Measurements from ENCODE around the gene MAFB.

MAFB gene

GRCh38 chr20:40680161-40680959 is 8.7 kb downstream of the MAFB start:
- no peak for DNase-seq

- DNase-seq: no peak
Observed at GRCh38 chr20:40679184-40679583, 9.9 kb downstream of the MAFB start.

GRCh38 chr20:40678286-40678875 is 10.7 kb downstream of the MAFB start:
- no peak for DNase-seq

- DNase-seq: no peak
Observed at GRCh38 chr20:40677343-40677924, 11.6 kb downstream of the MAFB start.

GRCh38 chr20:40676491-40677269 is 12.4 kb downstream of the MAFB start:
- no peak for DNase-seq

GRCh38 chr20:40675599-40676221 is 13.3 kb downstream of the MAFB start:
- DNase-seq: no peak

GRCh38 chr20:40673442-40673841 is 15.6 kb downstream of the MAFB start:
- no peak for DNase-seq

GRCh38 chr20:40672095-40672494 is 16.9 kb downstream of the MAFB start:
- no peak for DNase-seq

GRCh38 chr20:40670253-40670652 is 18.8 kb downstream of the MAFB start:
- DNase-seq: no peak

GRCh38 chr20:40669692-40670091 is 19.3 kb downstream of the MAFB start:
- no peak for DNase-seq

GRCh38 chr20:40668449-40669228 is 20.4 kb downstream of the MAFB start:
- DNase-seq: no peak

GRCh38 chr20:40667503-40667902 is 21.5 kb downstream of the MAFB start:
- DNase-seq: no peak

GRCh38 chr20:40666336-40666735 is 22.7 kb downstream of the MAFB start:
- no peak for DNase-seq

GRCh38 chr20:40664891-40665290 is 24.1 kb downstream of the MAFB start:
- no peak for DNase-seq

- DNase-seq: no peak
Observed at GRCh38 chr20:40663991-40664880, 24.8 kb downstream of the MAFB start.

GRCh38 chr20:40663304-40663790 is 25.7 kb downstream of the MAFB start:
- DNase-seq: no peak

GRCh38 chr20:40659567-40659966 is 29.5 kb downstream of the MAFB start:
- no peak for DNase-seq

- DNase-seq: no peak
Observed at GRCh38 chr20:40658509-40658908, 30.5 kb downstream of the MAFB start.

GRCh38 chr20:40657526-40657925 is 31.5 kb downstream of the MAFB start:
- no peak for DNase-seq

GRCh38 chr20:40655451-40655850 is 33.6 kb downstream of the MAFB start:
- no peak for DNase-seq

GRCh38 chr20:40654876-40655275 is 34.2 kb downstream of the MAFB start:
- no peak for DNase-seq

Measured in stimulated activated CD4-positive, alpha-beta T cell treated with anti-CD3 and anti-CD28 coated beads, Interleukin-4, amount 100 ng/mL, for 1 hour (primary cell).